A549 (cell line): Measurements from ENCODE around the gene SPECC1. TPM values are rescaled to one million over a fixed set of nuclear protein-coding genes. Genes with fewer than 3 reads are reported as not detected.
A peak's percentile ranks its signal among the peaks of the same experiment; 100 is the strongest.

Source experiments
- ATAC-seq, 2 experiments: fragments of 200-7000 bp in 1 of 2; fragments of >200 bp in 1 of 2; cut with Nextera tagmentation in 1 of 2; cut with Tn5 transposase in 1 of 2; 3 replicates each; pipeline versions ENCODE4 v1.8.0 to v1.9.1; 2018 to 2020; ENCODE audit warnings: mild to moderate bottlenecking in 1 of 2, moderate library complexity in 1 of 2
- CTCF ChIA-PET: fragments of 300-600 bp; sonication (Branson Sonifier 250); formaldehyde crosslinking; extraction: SDS; loops from one replicate; lab custom pipeline; 2021; ENCODE audit warnings: antibody characterized with exemption, inconsistent platforms; lab: Yijun Ruan, JAX
- POLR2A ChIA-PET: fragments of 350-600 bp; formaldehyde crosslinking; extraction: SDS; loops from one replicate; lab custom pipeline; 2021; ENCODE audit warnings: antibody characterized with exemption, inconsistent platforms; lab: Yijun Ruan, JAX
- DNase-seq, 2 experiments: peaks; one replicate each; pipeline versions ENCODE4 v3.0.0 to v3.0.0-alpha.2; 2011 to 2016; ENCODE audit warnings: low read depth in 1 of 2, low spot score in 1 of 2
- FAIRE-seq: peaks from 2 replicates; lab custom pipeline; 2011; peaks lifted over from hg19 to GRCh38; lab: Jason Lieb, UNC
- H3K27ac ChIP-seq, 2 experiments: fragments of >200 bp; sonication (Bioruptor Twin); formaldehyde crosslinking; 3 replicates each; pipeline ENCODE4 v1.5.1; 2016 to 2017
- H3K4me1 ChIP-seq: fragments of >200 bp; sonication (Bioruptor Twin); formaldehyde crosslinking; 3 replicates; pipeline ENCODE4 v1.6.1; 2016
- H3K4me2 ChIP-seq: fragments of >200 bp; sonication (Bioruptor Twin); formaldehyde crosslinking; 3 replicates; pipeline ENCODE4 v1.6.1; 2016
- H3K4me3 ChIP-seq: fragments of >200 bp; sonication (Bioruptor Twin); formaldehyde crosslinking; 3 replicates; pipeline ENCODE4 v1.5.1; 2016
- H3K9me3 ChIP-seq: fragments of >200 bp; sonication (Bioruptor Twin); formaldehyde crosslinking; 3 replicates; pipeline ENCODE4 v1.6.1; 2016
- BCL3 ChIP-seq: fragments of >200 bp; sonication (Bioruptor Twin); formaldehyde crosslinking; IDR thresholded peaks from 3 replicates; pipeline ENCODE4 v1.6.1; 2016
- BHLHE40 ChIP-seq: IDR thresholded peaks from 2 replicates; pipeline ENCODE4 v1.6.1; 2012; ENCODE audit warnings: low read depth, low read length, inconsistent platforms
- CBX2 ChIP-seq: fragments of 200-600 bp; sonication (generic); IDR thresholded peaks from 2 replicates; pipeline ENCODE4 v1.6.1; 2016; ENCODE audit warnings: low read depth, mild to moderate bottlenecking, borderline replicate concordance
- CTCF ChIP-seq: fragments of >200 bp; sonication (Bioruptor Twin); formaldehyde crosslinking; IDR thresholded peaks from 3 replicates; pipeline ENCODE4 v1.5.1; 2016
- EHMT2 ChIP-seq: fragments of 200-600 bp; sonication (generic); IDR thresholded peaks from 2 replicates; pipeline ENCODE4 v1.6.1; 2016; ENCODE audit warnings: antibody characterized with exemption, low read depth, mild to moderate bottlenecking, moderate library complexity
- EP300 ChIP-seq, 2 experiments: fragments of >200 bp; sonication (Bioruptor Twin); formaldehyde crosslinking; IDR thresholded peaks; 2 replicates in 1 of 2; 3 replicates in 1 of 2; pipeline ENCODE4 v1.6.1; 2016 to 2017
- ESRRA ChIP-seq: fragments of 150-350 bp; IDR thresholded peaks from 2 replicates; pipeline ENCODE4 v1.6.1; 2014; ENCODE audit warnings: mild to moderate bottlenecking, low read length, borderline replicate concordance
- FOSB ChIP-seq: fragments of 250-450 bp; sonication (Bioruptor Pico); IDR thresholded peaks from 2 replicates; pipeline ENCODE4 v1.5.0; 2020; ENCODE audit warnings: mild to moderate bottlenecking, moderate library complexity
- FOXS1 ChIP-seq: fragments of 250-450 bp; sonication (Bioruptor Pico); IDR thresholded peaks from 2 replicates; pipeline ENCODE4 v1.5.0; 2020; ENCODE audit warnings: mild to moderate bottlenecking, moderate library complexity
- HDAC2 ChIP-seq: fragments of 200-600 bp; sonication (generic); IDR thresholded peaks from 2 replicates; pipeline ENCODE4 v1.6.1; 2016
- HES2 ChIP-seq: fragments of >200 bp; sonication (Bioruptor Twin); formaldehyde crosslinking; IDR thresholded peaks from 2 replicates; pipeline ENCODE4 v1.6.1; 2016
- HEYL ChIP-seq: fragments of 250-450 bp; sonication (Bioruptor Pico); IDR thresholded peaks from 2 replicates; pipeline ENCODE4 v1.8.0; 2021; ENCODE audit warnings: mild to moderate bottlenecking, moderate library complexity
- JUNB ChIP-seq: fragments of >200 bp; sonication (Bioruptor Twin); formaldehyde crosslinking; IDR thresholded peaks from 2 replicates; pipeline ENCODE4 v1.6.1; 2016
- MAFK ChIP-seq: fragments of 450-650 bp; IDR thresholded peaks from 2 replicates; pipeline ENCODE4 v1.6.1; 2014; ENCODE audit not compliant: partially characterized antibody
- MAZ ChIP-seq: fragments of 150-350 bp; IDR thresholded peaks from 2 replicates; pipeline ENCODE4 v1.6.1; 2014; ENCODE audit warnings: antibody characterized with exemption, low read depth, low read length, borderline replicate concordance
- MYC ChIP-seq: IDR thresholded peaks from 2 replicates; pipeline ENCODE4 v1.6.1; 2012; ENCODE audit warnings: mild to moderate bottlenecking, inconsistent platforms, low read length, improper control_type of control experiment, borderline replicate concordance
- POLR2A ChIP-seq: IDR thresholded peaks from 2 replicates; pipeline ENCODE4 v1.6.1; 2012; ENCODE audit warnings: mild to moderate bottlenecking, low read length
- RARB ChIP-seq: fragments of 250-450 bp; sonication (Bioruptor Pico); IDR thresholded peaks from 2 replicates; pipeline ENCODE4 v1.8.0; 2021; ENCODE audit warnings: mild to moderate bottlenecking, moderate library complexity
- RCOR1 ChIP-seq: fragments of 150-350 bp; IDR thresholded peaks from 2 replicates; pipeline ENCODE4 v1.6.1; 2014; ENCODE audit warnings: antibody characterized with exemption, low read length, low read depth
- RNF2 ChIP-seq: fragments of 200-600 bp; sonication (generic); IDR thresholded peaks from 2 replicates; pipeline ENCODE4 v1.6.1; 2016; ENCODE audit warnings: low read depth, mild to moderate bottlenecking, antibody characterized with exemption, moderate library complexity, borderline replicate concordance
- SMC3 ChIP-seq: fragments of >200 bp; sonication (Bioruptor Twin); formaldehyde crosslinking; IDR thresholded peaks from 3 replicates; pipeline ENCODE4 v1.6.1; 2018; ENCODE audit warnings: inconsistent platforms
- SREBF2 ChIP-seq: fragments of 450-650 bp; IDR thresholded peaks from 2 replicates; pipeline ENCODE4 v1.6.1; 2014; ENCODE audit warnings: mild to moderate bottlenecking, moderate library complexity
- ZC3H11A ChIP-seq: fragments of 450-650 bp; IDR thresholded peaks from 2 replicates; pipeline ENCODE4 v1.6.1; 2014; ENCODE audit warnings: antibody characterized with exemption, mild to moderate bottlenecking
- ZNF302 ChIP-seq: fragments of 250-450 bp; sonication (Bioruptor Pico); IDR thresholded peaks from 2 replicates; pipeline ENCODE4 v1.9.0; 2021; ENCODE audit warnings: inconsistent platforms, mild to moderate bottlenecking, moderate library complexity
- WGBS: methylation state at CpG from one replicate; pipeline ENCODE4 v1.1.6; 2017; ENCODE audit errors: missing lambda C conversion rate; 5-methylcytosine and 5-hydroxymethylcytosine counted together
- polyA plus RNA-seq, 4 experiments: library from polyadenylated mRNA; depleted of rRNA in 3 of 4; stranded (reverse); fragments of >200 nt; fragmentation: RNase III in 1 of 4; extraction: RNeasy Plus Mini Kit Qiagen cat#74134 plus additional on column Dnase treatment in 1 of 4; gene quantifications; 2 replicates in 3 of 4; 3 replicates in 1 of 4; pipeline ENCODE4 v1.2.3, GENCODE V29; 2011 to 2017
- TF ChIP-seq, protein P1 (sequence below): fragments of 250-450 bp; sonication (Bioruptor Pico); IDR thresholded peaks from 2 replicates; pipeline ENCODE4 v1.5.0; 2021; ENCODE audit warnings: mild to moderate bottlenecking, moderate library complexity, borderline replicate concordance
- TF ChIP-seq, protein P2 (sequence below): fragments of 150-350 bp; IDR thresholded peaks from 2 replicates; pipeline ENCODE4 v1.6.1; 2014; ENCODE audit warnings: low read depth, mild to moderate bottlenecking, low read length
- TF ChIP-seq, protein P3 (sequence below): IDR thresholded peaks from 2 replicates; pipeline ENCODE4 v1.6.1; 2012; ENCODE audit warnings: low read depth, borderline replicate concordance
- TF ChIP-seq, protein P4 (sequence below): fragments of 450-650 bp; IDR thresholded peaks from 2 replicates; pipeline ENCODE4 v1.6.1; 2014; ENCODE audit warnings: antibody characterized with exemption

Gene SPECC1
- polyA plus RNA-seq, 2 of the 4 experiments (the other 2 are of a cell fraction) = 45.1 to 66.2 TPM

DNA sequence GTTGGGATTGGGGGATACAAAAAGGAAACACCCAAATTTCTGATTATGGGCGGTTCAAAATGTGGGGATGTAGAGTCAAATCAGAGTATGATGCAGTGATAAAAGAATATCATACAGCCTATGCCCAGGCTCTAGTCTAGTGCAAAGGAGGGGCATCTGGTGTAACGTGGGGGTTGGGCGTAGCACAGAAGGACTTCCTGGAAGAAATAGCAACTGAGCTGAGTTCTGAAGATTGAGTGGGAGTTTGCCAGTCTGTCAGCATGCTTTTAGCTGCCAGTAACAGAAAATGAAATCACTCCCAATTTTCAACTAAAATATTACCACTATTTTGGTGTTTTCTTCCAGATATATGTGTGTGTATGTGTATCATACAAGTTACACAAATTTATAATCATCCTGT is 196.9 kb downstream of the SPECC1 start:
- Histone ChIP-seq H3K9me3 (no peaks in the 10 kb centered on the region), H3K4me2 (peak overlapping the region; percentile 76), H3K4me3 (no peak overlapping the region), H3K4me1 (peaks cover 75% of the 10 kb centered on the region), H3K27ac (peak overlapping the region; percentile 88 to 92)
- TF ChIP-seq BCL3 (0 out of 3 replicates have a peak, but pooled peaks have one; percentile 12), EHMT2 (no peak)
- ChIA-PET CTCF (interaction anchor here (1.3 to 4.7 kb wide), 8 partner anchors 10 to 85 kb away, joined by 4 to 33 read pairs (median 11); no protein-coding TSS in a partner anchor), POLR2A (interaction anchor here (0.5 to 3.2 kb wide), 6 partner anchors 11 to 837 kb away, joined by 3 to 32 read pairs (median 4); partner anchors contain the start of gene USP22)
- 44% methylated on average over 3 of the region's 3 CpGs for WGBS
- FAIRE-seq (no peak), DNase-seq (peak; percentile 44 to 74), ATAC-seq (peak; percentile 83 to 87)

DNA sequence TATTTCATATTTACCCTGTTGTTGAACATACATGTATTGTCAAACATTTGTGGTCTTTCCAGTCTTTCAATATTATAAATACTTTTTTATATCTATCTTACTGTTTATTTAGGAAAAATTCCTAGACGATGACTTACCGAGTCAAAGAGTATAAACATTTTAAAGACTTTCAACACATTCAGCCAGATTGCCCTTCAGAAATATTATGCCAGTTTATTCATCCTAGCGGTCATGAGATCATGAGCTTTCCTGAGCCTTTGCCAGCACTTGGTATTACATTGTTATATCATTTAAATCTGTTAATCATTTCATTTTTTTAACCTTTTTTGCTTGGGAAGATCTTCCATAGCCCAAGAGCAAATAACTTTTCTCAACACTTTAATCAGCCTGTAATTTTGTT is 197.4 kb downstream of the SPECC1 start:
- POLR2A ChIA-PET = interaction anchor here (0.5 to 3.2 kb wide), 5 partner anchors 35 to 837 kb away, joined by 3 to 32 read pairs (median 4); partner anchors contain the start of gene USP22
- Histone ChIP-seq H3K4me3 (no peak overlapping the region), H3K27ac (peak overlapping the region; percentile 91 to 92), H3K9me3 (no peaks in the 10 kb centered on the region), H3K4me2 (peak overlapping the region; percentile 76), H3K4me1 (peaks cover 70% of the 10 kb centered on the region)
- 3% methylated on average over 3 of the region's 3 CpGs for WGBS
- ATAC-seq (peak; percentile 62 to 67; a peak in 5 of 6 replicates), DNase-seq (peak; percentile 48 to 73), FAIRE-seq (peak; percentile 97)
- CTCF ChIA-PET = interaction anchor here (1.1 to 4.7 kb wide), 9 partner anchors 9 to 85 kb away, joined by 3 to 33 read pairs (median 7); no protein-coding TSS in a partner anchor
- TF ChIP-seq HEYL (CRISPR knock-in tag) (no peak), MAFK (no peak), FOXS1 (no peak; the same call in 1 of the 2 replicates), EHMT2 (no peak), ZNF302 (CRISPR knock-in tag) (no peak), CBX2 (no peak), BHLHE40 (no peak), HDAC2 (no peak), ZC3H11A (no peak), RCOR1 (no peak), SMC3 (0 out of 3 replicates have a peak, but pooled peaks have one; percentile 7), EP300 (IDR thresholded peaks at IDR 0.05) (peak; percentile 76 to 78; a peak in 3 of 5 replicates), RARB (CRISPR knock-in tag) (no peak), RNF2 (no peak), FOSB (no peak), CTCF (no peak), HES2 (no peak), MYC (no peak), BCL3 (peak; percentile 66; the same call in 1 of the 3 replicates), MAZ (no peak), ESRRA (no peak), POLR2A (no peak), SREBF2 (no peak), JUNB (peak; percentile 94)
- TF ChIP-seq, protein P1, sequence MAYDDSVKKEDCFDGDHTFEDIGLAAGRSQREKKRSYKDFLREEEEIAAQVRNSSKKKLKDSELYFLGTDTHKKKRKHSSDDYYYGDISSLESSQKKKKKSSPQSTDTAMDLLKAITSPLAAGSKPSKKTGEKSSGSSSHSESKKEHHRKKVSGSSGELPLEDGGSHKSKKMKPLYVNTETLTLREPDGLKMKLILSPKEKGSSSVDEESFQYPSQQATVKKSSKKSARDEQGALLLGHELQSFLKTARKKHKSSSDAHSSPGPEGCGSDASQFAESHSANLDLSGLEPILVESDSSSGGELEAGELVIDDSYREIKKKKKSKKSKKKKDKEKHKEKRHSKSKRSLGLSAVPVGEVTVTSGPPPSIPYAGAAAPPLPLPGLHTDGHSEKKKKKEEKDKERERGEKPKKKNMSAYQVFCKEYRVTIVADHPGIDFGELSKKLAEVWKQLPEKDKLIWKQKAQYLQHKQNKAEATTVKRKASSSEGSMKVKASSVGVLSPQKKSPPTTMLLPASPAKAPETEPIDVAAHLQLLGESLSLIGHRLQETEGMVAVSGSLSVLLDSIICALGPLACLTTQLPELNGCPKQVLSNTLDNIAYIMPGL (CRISPR knock-in tag) = no peak
- TF ChIP-seq, protein P2, sequence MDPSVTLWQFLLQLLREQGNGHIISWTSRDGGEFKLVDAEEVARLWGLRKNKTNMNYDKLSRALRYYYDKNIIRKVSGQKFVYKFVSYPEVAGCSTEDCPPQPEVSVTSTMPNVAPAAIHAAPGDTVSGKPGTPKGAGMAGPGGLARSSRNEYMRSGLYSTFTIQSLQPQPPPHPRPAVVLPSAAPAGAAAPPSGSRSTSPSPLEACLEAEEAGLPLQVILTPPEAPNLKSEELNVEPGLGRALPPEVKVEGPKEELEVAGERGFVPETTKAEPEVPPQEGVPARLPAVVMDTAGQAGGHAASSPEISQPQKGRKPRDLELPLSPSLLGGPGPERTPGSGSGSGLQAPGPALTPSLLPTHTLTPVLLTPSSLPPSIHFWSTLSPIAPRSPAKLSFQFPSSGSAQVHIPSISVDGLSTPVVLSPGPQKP = no peak
- TF ChIP-seq, protein P3, sequence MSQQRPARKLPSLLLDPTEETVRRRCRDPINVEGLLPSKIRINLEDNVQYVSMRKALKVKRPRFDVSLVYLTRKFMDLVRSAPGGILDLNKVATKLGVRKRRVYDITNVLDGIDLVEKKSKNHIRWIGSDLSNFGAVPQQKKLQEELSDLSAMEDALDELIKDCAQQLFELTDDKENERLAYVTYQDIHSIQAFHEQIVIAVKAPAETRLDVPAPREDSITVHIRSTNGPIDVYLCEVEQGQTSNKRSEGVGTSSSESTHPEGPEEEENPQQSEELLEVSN = no peak
- TF ChIP-seq, protein P4, sequence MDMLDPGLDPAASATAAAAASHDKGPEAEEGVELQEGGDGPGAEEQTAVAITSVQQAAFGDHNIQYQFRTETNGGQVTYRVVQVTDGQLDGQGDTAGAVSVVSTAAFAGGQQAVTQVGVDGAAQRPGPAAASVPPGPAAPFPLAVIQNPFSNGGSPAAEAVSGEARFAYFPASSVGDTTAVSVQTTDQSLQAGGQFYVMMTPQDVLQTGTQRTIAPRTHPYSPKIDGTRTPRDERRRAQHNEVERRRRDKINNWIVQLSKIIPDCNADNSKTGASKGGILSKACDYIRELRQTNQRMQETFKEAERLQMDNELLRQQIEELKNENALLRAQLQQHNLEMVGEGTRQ = no peak
